ENCODE data around the gene CSKMT. TPM values are rescaled to one million over a fixed set of nuclear protein-coding genes. Genes with fewer than 3 reads are reported as not detected.

The CSKMT gene
- total and polyA plus RNA-seq, 2 donors (not counting 3 experiments of a cell fraction or from before 2014, with no cell fraction given) = 7.8 to 38.1 TPM

DNA sequence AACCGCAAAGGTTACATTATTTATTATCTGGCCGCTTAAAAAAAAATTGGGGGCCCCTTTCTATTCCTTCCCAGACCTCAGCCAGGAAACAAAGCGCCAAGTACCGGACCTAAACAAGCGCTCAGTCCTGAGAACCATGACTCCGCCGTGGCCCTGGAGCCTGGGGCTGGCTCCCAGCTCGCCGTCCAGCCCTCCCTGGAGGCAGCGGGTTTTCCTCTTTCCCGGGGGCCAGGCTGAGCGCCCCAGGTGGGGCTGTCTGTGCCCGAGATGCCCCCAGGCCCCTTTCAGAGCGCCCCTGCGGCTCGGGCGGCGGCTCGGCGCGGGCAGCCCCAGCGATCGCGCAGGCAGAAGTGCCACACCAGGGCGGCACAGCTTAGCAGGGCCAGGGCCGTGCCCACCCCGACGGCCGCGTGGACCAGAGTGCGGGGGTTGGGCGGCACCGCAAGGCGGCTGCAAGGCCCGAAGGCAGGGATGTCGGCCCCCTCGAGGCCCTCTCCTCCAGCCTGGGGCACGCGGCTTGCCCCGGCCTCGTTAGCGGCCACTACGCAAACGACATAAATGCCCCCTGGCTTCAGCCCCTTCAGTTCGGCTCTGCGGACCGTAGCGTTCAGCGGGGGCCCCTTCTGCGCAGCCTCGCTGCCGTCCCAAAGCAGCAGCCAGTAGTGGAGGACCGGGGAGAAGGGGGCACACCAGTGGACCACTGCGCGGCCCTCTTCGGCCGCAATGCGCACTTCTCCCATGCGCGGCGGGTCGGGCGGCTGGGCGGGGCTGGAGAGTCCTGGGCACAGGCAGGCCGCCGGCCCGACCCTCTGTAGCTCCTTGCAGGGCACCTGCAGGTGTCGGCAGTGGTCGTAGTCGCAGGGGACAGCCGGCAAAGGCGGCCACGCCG lies 22.6 kb downstream of the CSKMT start:
- intact Hi-C loops (cut with micrococcal nuclease) (no loop called here), dilution Hi-C loops (cut with MboI; ENCODE audit: extremely low pct_ligation_motif_present, low sequenced_read_pairs) (no loop called here)
- Histone ChIP-seq H3K79me2 (ENCODE audit: control insufficient read depth, insufficient read depth, low read length) (no peaks in the 10 kb centered on the region), H3K36me3 (ENCODE audit: control insufficient read depth in 2 of 2, extremely low read depth in 1 of 2, insufficient read depth in 2 of 2, low read length in 2 of 2) (peaks cover 5 to 22% of the 10 kb centered on the region in 2 experiments), H3K27ac (ENCODE audit: insufficient read depth, low read depth, low read length) (no peak overlapping the region), H3K9me1 (replicated peaks; ENCODE audit: control insufficient read depth, extremely low read depth, insufficient read depth, low read length) (no peaks in the 10 kb centered on the region), H3K4me3 (replicated peaks in 1 of 3; ENCODE audit: insufficient read depth in 1 of 3, low read depth in 1 of 3, low read length in 3 of 3) (peak overlapping the region in 1 of 3 experiments; percentile 16), H2AFZ (ENCODE audit: low read depth, low read length) (peak overlapping the region; percentile 50), H3K4me2 (ENCODE audit: insufficient read depth, low read length) (no peak overlapping the region), H3K9ac (replicated peaks; ENCODE audit: extremely low read depth, insufficient read depth, low read length) (no peak overlapping the region), H3K27me3 (ENCODE audit: control insufficient read depth in 2 of 2, insufficient read depth in 2 of 2, low read length in 2 of 2) (peaks cover 2 to 10% of the 10 kb centered on the region in 2 experiments), H3K9me3 (replicated peaks; ENCODE audit: control insufficient read depth, insufficient read depth, low read length) (no peaks in the 10 kb centered on the region), H4K20me1 (replicated peaks; ENCODE audit: control insufficient read depth, extremely low read depth, insufficient read depth, low read length) (no peaks in the 10 kb centered on the region), H3K4me1 (ENCODE audit: control insufficient read depth, extremely low read depth, insufficient read depth, low read length) (no peaks in the 10 kb centered on the region)
- BruUV-seq (replicated peaks) = no TSS peak
- POLR2A ChIA-PET = no interaction called here
- FAIRE-seq (peak; percentile 28), DNase-seq (ENCODE audit: low read depth, low spot score) (no peak)
- TF ChIP-seq POLR2AphosphoS5 (IDR thresholded peaks at IDR 0.05; ENCODE audit: insufficient read depth, low read depth, low read length) = no peak
- TF ChIP-seq, protein P1, sequence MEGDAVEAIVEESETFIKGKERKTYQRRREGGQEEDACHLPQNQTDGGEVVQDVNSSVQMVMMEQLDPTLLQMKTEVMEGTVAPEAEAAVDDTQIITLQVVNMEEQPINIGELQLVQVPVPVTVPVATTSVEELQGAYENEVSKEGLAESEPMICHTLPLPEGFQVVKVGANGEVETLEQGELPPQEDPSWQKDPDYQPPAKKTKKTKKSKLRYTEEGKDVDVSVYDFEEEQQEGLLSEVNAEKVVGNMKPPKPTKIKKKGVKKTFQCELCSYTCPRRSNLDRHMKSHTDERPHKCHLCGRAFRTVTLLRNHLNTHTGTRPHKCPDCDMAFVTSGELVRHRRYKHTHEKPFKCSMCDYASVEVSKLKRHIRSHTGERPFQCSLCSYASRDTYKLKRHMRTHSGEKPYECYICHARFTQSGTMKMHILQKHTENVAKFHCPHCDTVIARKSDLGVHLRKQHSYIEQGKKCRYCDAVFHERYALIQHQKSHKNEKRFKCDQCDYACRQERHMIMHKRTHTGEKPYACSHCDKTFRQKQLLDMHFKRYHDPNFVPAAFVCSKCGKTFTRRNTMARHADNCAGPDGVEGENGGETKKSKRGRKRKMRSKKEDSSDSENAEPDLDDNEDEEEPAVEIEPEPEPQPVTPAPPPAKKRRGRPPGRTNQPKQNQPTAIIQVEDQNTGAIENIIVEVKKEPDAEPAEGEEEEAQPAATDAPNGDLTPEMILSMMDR (IDR thresholded peaks at IDR 0.05; ENCODE audit: extremely low read depth in 1 of 2, insufficient read depth in 1 of 2, low read depth in 1 of 2, low read length in 2 of 2) = no peak
- TF ChIP-seq EZH2 (IDR thresholded peaks at IDR 0.05; ENCODE audit: borderline replicate concordance, low read depth, low read length, severe bottlenecking) = peak; percentile 70
- no peak for TF ChIP-seq GATA2 (IDR thresholded peaks at IDR 0.05; ENCODE audit: insufficient read depth, insufficient read length, low read depth, low read length)
- TF ChIP-seq JUN (IDR thresholded peaks at IDR 0.05; ENCODE audit: borderline replicate concordance, insufficient read depth, insufficient read length, low read depth) = no peak
- TF ChIP-seq, protein P2, sequence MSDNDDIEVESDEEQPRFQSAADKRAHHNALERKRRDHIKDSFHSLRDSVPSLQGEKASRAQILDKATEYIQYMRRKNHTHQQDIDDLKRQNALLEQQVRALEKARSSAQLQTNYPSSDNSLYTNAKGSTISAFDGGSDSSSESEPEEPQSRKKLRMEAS (IDR thresholded peaks at IDR 0.05; ENCODE audit: insufficient read depth, insufficient read length) = no peak
- no peak for TF ChIP-seq MYC (IDR thresholded peaks at IDR 0.05; ENCODE audit: low read depth, low read length)
- no peak for TF ChIP-seq POLR2A (IDR thresholded peaks at IDR 0.05; ENCODE audit: low read depth, low read length)
- CTCF ChIA-PET = no interaction called here

All from endothelial cell of umbilical vein (primary cell).